Stimulated activated naive CD8-positive, alpha-beta T cell treated with anti-CD3 and anti-CD28 coated beads, Interleukin-15, Interleukin-2, amounts not matched to agents 100 ng/mL and 50 ng/mL, for 24 hours (primary cell): Measurements from ENCODE around the gene ADCY3.
"Not testable (repeated sequence)": the region's sequence is repeated elsewhere in the genome, so short reads cannot be mapped to it uniquely, and the experiment has no call there.

ENCODE experiments used
- H3K27ac Mint-ChIP-seq: one replicate; pipeline ENCODE4 v1.8.0; 2021; ENCODE audit warnings: mild to moderate bottlenecking, mixed read lengths
- H3K27me3 Mint-ChIP-seq: one replicate; pipeline ENCODE4 v1.8.0; 2021; ENCODE audit warnings: mixed read lengths
- H3K36me3 Mint-ChIP-seq: one replicate; pipeline ENCODE4 v1.8.0; 2021; ENCODE audit warnings: low read depth, mixed read lengths
- H3K4me1 Mint-ChIP-seq: one replicate; pipeline ENCODE4 v1.8.0; 2021; ENCODE audit warnings: low read depth, mixed read lengths
- H3K4me3 Mint-ChIP-seq: one replicate; pipeline ENCODE4 v1.8.0; 2021; ENCODE audit warnings: mild to moderate bottlenecking, mixed read lengths
- H3K9me3 Mint-ChIP-seq: one replicate; pipeline ENCODE4 v1.8.0; 2021; ENCODE audit warnings: mixed read lengths

Gene ADCY3

GRCh38 chr2:24805811-24806660 lies 114.0 kb downstream of the ADCY3 start:
- not testable (repeated sequence) for H3K27me3 Mint-ChIP-seq, H3K4me3 Mint-ChIP-seq, H3K27ac Mint-ChIP-seq, H3K9me3 Mint-ChIP-seq
- Mint-ChIP-seq H3K4me1 (peaks cover 11% of the 10 kb centered on the region), H3K36me3 (peaks cover 71% of the 10 kb centered on the region)

- not testable (repeated sequence) for H3K27ac Mint-ChIP-seq, H3K4me3 Mint-ChIP-seq, H3K9me3 Mint-ChIP-seq, H3K27me3 Mint-ChIP-seq
- Mint-ChIP-seq H3K4me1 (peaks cover 20% of the 10 kb centered on the region), H3K36me3 (peaks cover 80% of the 10 kb centered on the region)
Observed at GRCh38 chr2:24800487-24800886, 119.5 kb downstream of the ADCY3 start.

- Mint-ChIP-seq H3K4me3 (peak overlapping the region; percentile 4), H3K36me3 (peaks cover 69% of the 10 kb centered on the region), H3K27ac (peak overlapping the region; percentile 5), H3K27me3 (peaks cover 2% of the 10 kb centered on the region), H3K9me3 (no peaks in the 10 kb centered on the region), H3K4me1 (peaks cover 36% of the 10 kb centered on the region)
Observed at GRCh38 chr2:24797644-24798043, 122.4 kb downstream of the ADCY3 start.

GRCh38 chr2:24793761-24794435 lies 126.1 kb downstream of the ADCY3 start:
- Mint-ChIP-seq H3K9me3 (no peaks in the 10 kb centered on the region), H3K36me3 (peaks cover 55% of the 10 kb centered on the region), H3K27me3 (peaks cover 2% of the 10 kb centered on the region), H3K4me3 (peak overlapping the region; percentile 99), H3K27ac (peak overlapping the region; percentile 100), H3K4me1 (peaks cover 50% of the 10 kb centered on the region)

GRCh38 chr2:24792874-24793760 lies 126.9 kb downstream of the ADCY3 start, which contains the start of the genes CENPO and PTRHD1:
Gene CENPO (plus strand): TSS chr2:24793425. CDS start chr2:24793920, 495 bp downstream.
Gene PTRHD1 (minus strand): TSS chr2:24793391. CDS start chr2:24793377, 14 bp downstream.
- Mint-ChIP-seq H3K36me3 (peaks cover 50% of the 10 kb centered on the region), H3K4me3 (peak within 1 kb of the TSS; percentile 99), H3K9me3 (no peaks in the 10 kb centered on the region), H3K4me1 (peaks cover 50% of the 10 kb centered on the region), H3K27ac (peak within 1 kb of the TSS; percentile 100), H3K27me3 (peaks cover 2% of the 10 kb centered on the region)

GRCh38 chr2:24792542-24792873 lies 127.5 kb downstream of the ADCY3 start:
- H3K4me1 Mint-ChIP-seq: peaks cover 44% of the 10 kb centered on the region
- H3K9me3 Mint-ChIP-seq: no peaks in the 10 kb centered on the region
- peak overlapping the region; percentile 99 for H3K4me3 Mint-ChIP-seq

GRCh38 chr2:24791452-24791851 lies 128.6 kb downstream of the ADCY3 start:
- Mint-ChIP-seq H3K36me3 (peaks cover 33% of the 10 kb centered on the region), H3K27me3 (peaks cover 2% of the 10 kb centered on the region), H3K27ac (no peak overlapping the region), H3K9me3 (no peaks in the 10 kb centered on the region), H3K4me1 (peaks cover 33% of the 10 kb centered on the region), H3K4me3 (peak overlapping the region; percentile 7)

More at GRCh38 chr2:24792542-24792873, 127.5 kb downstream of the ADCY3 start:
- Mint-ChIP-seq H3K36me3 (peaks cover 44% of the 10 kb centered on the region), H3K27ac (peak overlapping the region; percentile 100), H3K27me3 (peaks cover 2% of the 10 kb centered on the region)

GRCh38 chr2:24788816-24789215 lies 131.2 kb downstream of the ADCY3 start:
- Mint-ChIP-seq H3K36me3 (peaks cover 15% of the 10 kb centered on the region), H3K4me3 (no peak overlapping the region), H3K27ac (no peak overlapping the region), H3K9me3 (no peaks in the 10 kb centered on the region), H3K27me3 (peaks cover 2% of the 10 kb centered on the region), H3K4me1 (peaks cover 21% of the 10 kb centered on the region)

- H3K36me3 Mint-ChIP-seq: peaks cover 15% of the 10 kb centered on the region
- H3K9me3 Mint-ChIP-seq: no peaks in the 10 kb centered on the region
- no peak overlapping the region for H3K4me3 Mint-ChIP-seq
- H3K4me1 Mint-ChIP-seq: peaks cover 13% of the 10 kb centered on the region
- peaks cover 3% of the 10 kb centered on the region for H3K27me3 Mint-ChIP-seq
- no peak overlapping the region for H3K27ac Mint-ChIP-seq
Observed at GRCh38 chr2:24787532-24787931, 132.5 kb downstream of the ADCY3 start.

GRCh38 chr2:24785671-24786321 lies 134.2 kb downstream of the ADCY3 start:
- peaks cover 2% of the 10 kb centered on the region for H3K9me3 Mint-ChIP-seq
- H3K4me1 Mint-ChIP-seq: no peaks in the 10 kb centered on the region
- peaks cover 15% of the 10 kb centered on the region for H3K36me3 Mint-ChIP-seq
- no peak overlapping the region for H3K4me3 Mint-ChIP-seq
- peaks cover 6% of the 10 kb centered on the region for H3K27me3 Mint-ChIP-seq
- H3K27ac Mint-ChIP-seq: no peak overlapping the region

- Mint-ChIP-seq H3K9me3 (peaks cover 3% of the 10 kb centered on the region), H3K27me3 (peaks cover 8% of the 10 kb centered on the region), H3K4me1 (no peaks in the 10 kb centered on the region), H3K27ac (no peak overlapping the region), H3K4me3 (no peak overlapping the region), H3K36me3 (no peaks in the 10 kb centered on the region)
Observed at GRCh38 chr2:24783641-24784040, 136.4 kb downstream of the ADCY3 start.

- Mint-ChIP-seq H3K9me3 (peaks cover 3% of the 10 kb centered on the region), H3K27me3 (peaks cover 11% of the 10 kb centered on the region), H3K27ac (no peak overlapping the region), H3K36me3 (no peaks in the 10 kb centered on the region), H3K4me3 (no peak overlapping the region), H3K4me1 (no peaks in the 10 kb centered on the region)
Observed at GRCh38 chr2:24779116-24779515, 140.9 kb downstream of the ADCY3 start.

GRCh38 chr2:24774373-24774772 lies 145.7 kb downstream of the ADCY3 start:
- Mint-ChIP-seq H3K9me3 (no peaks in the 10 kb centered on the region), H3K27me3 (peaks cover 3% of the 10 kb centered on the region), H3K4me1 (no peaks in the 10 kb centered on the region), H3K4me3 (no peak overlapping the region), H3K36me3 (peaks cover 11% of the 10 kb centered on the region), H3K27ac (no peak overlapping the region)
